HG03175 (cell line): ENCODE measurements around the gene AMIGO1.

Experiments used
- ATAC-seq: cut with Tn5 transposase; IDR thresholded peaks from one replicate; pipeline ENCODE4 v1.9.1; 2021; ENCODE audit warnings: mild to moderate bottlenecking, moderate library complexity; ENCODE audit not compliant: unreplicated experiment

The AMIGO1 gene

GRCh38 chr1:109509176-109510134 lies at the start of gene AMIGO1:
Gene AMIGO1, minus strand, starts transcription at chr1:109509727. Its CDS starts 815 bp downstream, at chr1:109508912.
- ATAC-seq, result peak; percentile 61

- ATAC-seq, result no peak
Observed at GRCh38 chr1:109557520-109557919, 48.0 kb upstream of the AMIGO1 start.

GRCh38 chr1:109556563-109556962 lies 47.0 kb upstream of the AMIGO1 start:
- ATAC-seq, result no peak

- peak; percentile 90 for ATAC-seq
Observed at GRCh38 chr1:109548321-109549267, 39.1 kb upstream of the AMIGO1 start, which contains the start of gene GNAI3. Gene GNAI3, plus strand, starts transcription at chr1:109548615. Its CDS starts 106 bp downstream, at chr1:109548721.

GRCh38 chr1:109547463-109548320 lies 38.2 kb upstream of the AMIGO1 start:
- no peak for ATAC-seq

- peak; percentile 38 for ATAC-seq
Observed at GRCh38 chr1:109546311-109547109, 37.0 kb upstream of the AMIGO1 start.

GRCh38 chr1:109543988-109544735 lies 34.6 kb upstream of the AMIGO1 start:
- ATAC-seq, result no peak

- ATAC-seq, result no peak
Observed at GRCh38 chr1:109543283-109543987, 33.9 kb upstream of the AMIGO1 start.

GRCh38 chr1:109542657-109543056 lies 33.1 kb upstream of the AMIGO1 start:
- no peak for ATAC-seq

GRCh38 chr1:109541102-109541501 lies 31.6 kb upstream of the AMIGO1 start:
- no peak for ATAC-seq

- ATAC-seq, result no peak
Observed at GRCh38 chr1:109539676-109540075, 30.1 kb upstream of the AMIGO1 start, which contains the start of gene GPR61. Gene GPR61, plus strand, starts transcription at chr1:109539872. Its CDS starts 3,151 bp downstream, at chr1:109543023.

GRCh38 chr1:109538827-109539555 lies 29.5 kb upstream of the AMIGO1 start:
- ATAC-seq, result no peak

- ATAC-seq, result no peak
Observed at GRCh38 chr1:109537450-109538178, 28.1 kb upstream of the AMIGO1 start.

GRCh38 chr1:109535971-109536491 lies 26.5 kb upstream of the AMIGO1 start:
- no peak for ATAC-seq

GRCh38 chr1:109535481-109535880 lies 26.0 kb upstream of the AMIGO1 start:
- ATAC-seq, result no peak

- no peak for ATAC-seq
Observed at GRCh38 chr1:109534307-109534858, 24.9 kb upstream of the AMIGO1 start.
